Osteocyte (in vitro differentiated cells): ENCODE results near the gene EIF2B5. TPM values are rescaled to one million over a fixed set of nuclear protein-coding genes. Genes with fewer than 3 reads are reported as not detected.

Source experiments
- DNase-seq: peaks from one replicate; pipeline ENCODE4 v3.0.0; 2021; ENCODE audit warnings: mixed read lengths; ENCODE audit not compliant: unreplicated experiment; ENCODE audit errors: extremely low spot score
- H3K27ac Mint-ChIP-seq: one replicate; pipeline ENCODE4 v1.8.0; 2021; ENCODE audit warnings: mild to moderate bottlenecking, mixed read lengths; ENCODE audit not compliant: unreplicated experiment
- H3K27me3 Mint-ChIP-seq: one replicate; pipeline ENCODE4 v1.8.0; 2021; ENCODE audit warnings: mixed read lengths; ENCODE audit not compliant: unreplicated experiment
- H3K36me3 Mint-ChIP-seq: one replicate; pipeline ENCODE4 v1.8.0; 2021; ENCODE audit warnings: mixed read lengths; ENCODE audit not compliant: unreplicated experiment
- H3K4me1 Mint-ChIP-seq: one replicate; pipeline ENCODE4 v1.8.0; 2021; ENCODE audit warnings: mixed read lengths; ENCODE audit not compliant: unreplicated experiment
- H3K4me3 Mint-ChIP-seq: one replicate; pipeline ENCODE4 v1.8.0; 2021; ENCODE audit warnings: mild to moderate bottlenecking, moderate library complexity, mixed read lengths; ENCODE audit not compliant: unreplicated experiment
- H3K9me3 Mint-ChIP-seq: one replicate; pipeline ENCODE4 v1.8.0; 2021; ENCODE audit warnings: mixed read lengths; ENCODE audit not compliant: unreplicated experiment
- total RNA-seq: library from RNA; stranded (reverse); gene quantifications from 2 replicates; pipeline ENCODE4 v1.2.1, GENCODE V29; 2021
- TF ChIP-seq, protein P1 (sequence below): fragments of 200-600 bp; sonication (generic); IDR thresholded peaks from 2 replicates; pipeline ENCODE4 v1.5.0; 2021; ENCODE audit warnings: antibody characterized with exemption, mild to moderate bottlenecking, moderate library complexity

Gene EIF2B5
- total RNA-seq, 1 donor from 2014 or later, result 30.3 TPM

DNA sequence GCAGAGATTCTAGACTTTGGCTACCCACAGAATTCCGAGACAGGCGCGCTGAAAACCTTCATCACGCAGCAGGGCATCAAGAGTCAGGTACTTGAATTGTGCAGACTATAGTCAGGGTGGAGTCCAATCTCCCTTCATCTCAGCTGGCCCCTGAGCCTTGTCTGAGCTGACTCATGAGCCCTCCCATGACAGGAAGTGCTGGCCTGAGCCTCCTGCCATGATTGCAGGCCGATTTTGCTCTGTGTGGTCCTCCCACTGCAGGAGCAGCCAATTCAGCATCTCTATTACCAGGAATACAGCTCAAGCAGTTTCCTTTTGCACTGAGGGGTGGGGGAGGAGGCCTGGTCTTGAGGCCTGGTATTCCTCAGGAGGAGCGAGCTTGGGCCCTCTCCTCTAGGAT, 45.0 kb downstream of the EIF2B5 start:
- TF ChIP-seq, protein P1, sequence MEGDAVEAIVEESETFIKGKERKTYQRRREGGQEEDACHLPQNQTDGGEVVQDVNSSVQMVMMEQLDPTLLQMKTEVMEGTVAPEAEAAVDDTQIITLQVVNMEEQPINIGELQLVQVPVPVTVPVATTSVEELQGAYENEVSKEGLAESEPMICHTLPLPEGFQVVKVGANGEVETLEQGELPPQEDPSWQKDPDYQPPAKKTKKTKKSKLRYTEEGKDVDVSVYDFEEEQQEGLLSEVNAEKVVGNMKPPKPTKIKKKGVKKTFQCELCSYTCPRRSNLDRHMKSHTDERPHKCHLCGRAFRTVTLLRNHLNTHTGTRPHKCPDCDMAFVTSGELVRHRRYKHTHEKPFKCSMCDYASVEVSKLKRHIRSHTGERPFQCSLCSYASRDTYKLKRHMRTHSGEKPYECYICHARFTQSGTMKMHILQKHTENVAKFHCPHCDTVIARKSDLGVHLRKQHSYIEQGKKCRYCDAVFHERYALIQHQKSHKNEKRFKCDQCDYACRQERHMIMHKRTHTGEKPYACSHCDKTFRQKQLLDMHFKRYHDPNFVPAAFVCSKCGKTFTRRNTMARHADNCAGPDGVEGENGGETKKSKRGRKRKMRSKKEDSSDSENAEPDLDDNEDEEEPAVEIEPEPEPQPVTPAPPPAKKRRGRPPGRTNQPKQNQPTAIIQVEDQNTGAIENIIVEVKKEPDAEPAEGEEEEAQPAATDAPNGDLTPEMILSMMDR, result no peak
- DNase-seq, result no peak
- Mint-ChIP-seq H3K27ac (no peak overlapping the region), H3K36me3 (peaks cover 43% of the 10 kb centered on the region), H3K9me3 (no peaks in the 10 kb centered on the region), H3K27me3 (no peaks in the 10 kb centered on the region), H3K4me3 (no peak overlapping the region), H3K4me1 (peaks cover 37% of the 10 kb centered on the region)

DNA sequence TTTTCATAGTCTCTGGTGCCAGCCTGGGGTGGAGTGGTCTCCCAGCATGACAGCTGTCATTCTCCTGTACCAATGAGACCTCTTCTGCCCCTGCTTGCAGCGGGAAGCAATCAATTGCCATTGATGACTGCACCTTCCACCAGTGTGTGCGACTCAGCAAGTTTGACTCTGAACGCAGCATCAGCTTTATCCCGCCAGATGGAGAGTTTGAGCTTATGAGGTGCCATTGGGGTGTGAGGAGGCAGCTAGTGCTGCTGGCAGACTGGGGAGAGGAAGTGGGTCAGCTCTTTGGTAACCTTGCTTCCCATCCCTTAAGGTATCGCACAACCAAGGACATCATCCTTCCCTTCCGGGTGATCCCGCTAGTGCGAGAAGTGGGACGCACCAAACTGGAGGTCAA, 46.4 kb downstream of the EIF2B5 start:
- Mint-ChIP-seq H3K27me3 (no peaks in the 10 kb centered on the region), H3K4me3 (no peak overlapping the region), H3K9me3 (no peaks in the 10 kb centered on the region), H3K27ac (peak overlapping the region; percentile 31), H3K36me3 (peaks cover 43% of the 10 kb centered on the region), H3K4me1 (peaks cover 33% of the 10 kb centered on the region)
- TF ChIP-seq, protein P1, result no peak
- DNase-seq, result no peak

DNA sequence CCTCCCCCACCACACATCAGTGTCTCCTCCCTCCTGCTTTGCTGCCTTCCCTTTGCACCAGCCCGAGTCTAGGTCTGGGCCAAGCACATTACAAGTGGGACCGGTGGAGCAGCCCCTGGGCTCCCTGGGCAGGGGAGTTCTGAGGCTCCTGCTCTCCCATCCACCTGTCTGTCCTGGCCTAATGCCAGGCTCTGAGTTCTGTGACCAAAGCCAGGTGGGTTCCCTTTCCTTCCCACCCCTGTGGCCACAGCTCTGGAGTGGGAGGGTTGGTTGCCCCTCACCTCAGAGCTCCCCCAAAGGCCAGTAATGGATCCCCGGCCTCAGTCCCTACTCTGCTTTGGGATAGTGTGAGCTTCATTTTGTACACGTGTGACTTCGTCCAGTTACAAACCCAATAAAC, 48.5 kb downstream of the EIF2B5 start:
- Mint-ChIP-seq H3K4me1 (peaks cover 30% of the 10 kb centered on the region), H3K27me3 (no peaks in the 10 kb centered on the region), H3K4me3 (no peak overlapping the region), H3K27ac (peak overlapping the region; percentile 32), H3K9me3 (no peaks in the 10 kb centered on the region), H3K36me3 (peaks cover 39% of the 10 kb centered on the region)
- DNase-seq, result no peak
- TF ChIP-seq, protein P1, result no peak

DNA sequence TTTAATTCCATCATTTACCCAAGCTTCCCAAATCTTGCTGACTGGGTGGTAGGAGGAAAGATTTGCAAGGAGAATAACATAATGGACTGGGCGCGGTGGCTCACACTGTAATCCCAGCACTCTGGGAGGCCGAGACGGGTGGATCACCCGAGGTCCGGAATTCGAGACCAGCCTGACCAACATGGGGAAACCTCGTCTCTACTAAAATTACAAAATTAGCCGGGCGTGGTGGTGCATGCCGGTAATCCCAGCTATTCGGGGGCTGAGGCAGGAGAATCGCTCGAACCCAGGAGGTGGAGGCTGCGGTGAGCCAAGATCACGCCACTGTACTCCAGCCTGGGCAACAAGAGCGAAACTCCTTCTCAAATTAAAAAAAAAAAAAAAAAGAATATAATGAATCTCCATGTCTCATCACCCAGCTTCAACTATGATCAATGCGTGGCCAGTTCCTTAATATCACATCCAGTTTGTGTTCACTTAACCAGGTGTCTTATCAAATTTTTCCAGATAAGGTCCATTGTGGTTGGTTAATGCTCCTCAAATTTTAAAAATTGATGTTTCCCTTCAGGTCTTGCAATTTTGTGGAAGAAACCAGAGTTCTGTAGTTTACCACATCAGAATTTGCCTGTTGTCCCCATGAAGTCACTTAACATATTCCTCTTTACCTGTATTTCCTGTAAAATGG, 49.5 kb downstream of the EIF2B5 start:
- TF ChIP-seq, protein P1, result no peak
- Mint-ChIP-seq H3K4me1 (peaks cover 30% of the 10 kb centered on the region), H3K27me3 (no peaks in the 10 kb centered on the region), H3K9me3 (no peaks in the 10 kb centered on the region), H3K36me3 (peaks cover 36% of the 10 kb centered on the region), H3K4me3 (peak overlapping the region; percentile 98), H3K27ac (peak overlapping the region; percentile 98)
- DNase-seq, result no peak

DNA sequence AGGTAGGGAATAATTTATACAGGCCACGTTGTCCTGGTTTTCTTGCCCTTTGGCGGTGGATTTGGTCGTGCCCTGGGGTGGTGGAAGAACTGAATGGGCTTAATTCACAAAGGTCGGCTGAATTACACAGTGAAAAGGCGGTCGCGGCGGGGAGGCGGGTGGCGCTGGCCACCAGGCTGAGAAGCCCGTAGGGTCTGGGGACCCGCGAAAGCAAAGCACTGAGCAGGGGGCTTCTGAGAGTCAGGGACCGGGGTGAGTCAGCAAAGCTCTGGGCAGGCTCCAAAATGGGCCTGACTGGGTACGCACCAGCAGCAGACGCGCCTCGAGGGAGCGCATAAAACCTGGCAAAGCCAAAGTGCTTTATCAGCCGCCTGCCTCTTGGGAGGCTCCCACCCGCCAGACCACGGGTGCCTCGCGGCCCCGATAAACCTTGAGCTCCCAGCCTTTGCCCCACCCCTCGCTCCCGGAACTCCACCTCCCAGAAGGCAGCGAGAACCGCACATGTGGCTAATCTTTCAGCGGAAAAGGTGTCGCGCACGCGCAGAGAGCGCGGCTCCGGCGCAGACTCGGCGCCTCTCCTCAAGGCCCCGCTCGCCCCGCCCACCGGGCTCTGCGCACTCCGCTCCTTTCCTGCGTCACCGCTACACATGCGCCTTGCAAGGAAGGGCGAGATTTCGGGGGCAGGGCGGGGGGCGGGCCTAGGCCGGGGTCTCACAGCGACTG, 50.5 kb downstream of the EIF2B5 start:
- H3K9me3 Mint-ChIP-seq, result no peaks in the 10 kb centered on the region
- peak overlapping the region; percentile 98 for H3K4me3 Mint-ChIP-seq
- TF ChIP-seq, protein P1, result no peak
- peak overlapping the region; percentile 98 for H3K27ac Mint-ChIP-seq
- peaks cover 30% of the 10 kb centered on the region for H3K4me1 Mint-ChIP-seq
- DNase-seq, result peak; percentile 100
- peaks cover 34% of the 10 kb centered on the region for H3K36me3 Mint-ChIP-seq
- no peaks in the 10 kb centered on the region for H3K27me3 Mint-ChIP-seq
